HG03175 (cell line): Measurements from ENCODE around the gene ASS1.

Experiments
- ATAC-seq: cut with Tn5 transposase; IDR thresholded peaks from one replicate; pipeline ENCODE4 v1.9.1; 2021; ENCODE audit warnings: mild to moderate bottlenecking, moderate library complexity; ENCODE audit not compliant: unreplicated experiment

The ASS1 gene

DNA sequence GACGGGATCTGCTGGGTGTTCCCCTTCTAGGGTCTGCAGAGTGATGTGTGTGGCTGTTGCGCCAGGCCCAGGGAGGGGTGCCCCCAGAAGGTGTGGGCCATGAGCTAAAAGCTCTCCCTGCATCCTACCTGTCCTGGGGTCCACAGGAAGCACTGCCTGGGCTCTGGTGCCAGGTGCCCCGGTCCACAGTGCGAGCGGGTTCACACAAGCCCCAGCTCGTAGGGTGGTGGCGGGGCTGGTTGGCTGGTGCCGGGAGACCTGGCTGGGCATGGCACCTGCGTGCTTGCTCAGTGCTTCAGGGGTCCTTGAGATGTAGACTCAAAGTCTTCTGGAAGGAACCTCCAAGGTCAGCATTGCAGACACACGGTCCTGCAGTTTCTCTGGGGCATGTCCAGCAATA, 25.5 kb downstream of the ASS1 start:
- ATAC-seq = no peak

DNA sequence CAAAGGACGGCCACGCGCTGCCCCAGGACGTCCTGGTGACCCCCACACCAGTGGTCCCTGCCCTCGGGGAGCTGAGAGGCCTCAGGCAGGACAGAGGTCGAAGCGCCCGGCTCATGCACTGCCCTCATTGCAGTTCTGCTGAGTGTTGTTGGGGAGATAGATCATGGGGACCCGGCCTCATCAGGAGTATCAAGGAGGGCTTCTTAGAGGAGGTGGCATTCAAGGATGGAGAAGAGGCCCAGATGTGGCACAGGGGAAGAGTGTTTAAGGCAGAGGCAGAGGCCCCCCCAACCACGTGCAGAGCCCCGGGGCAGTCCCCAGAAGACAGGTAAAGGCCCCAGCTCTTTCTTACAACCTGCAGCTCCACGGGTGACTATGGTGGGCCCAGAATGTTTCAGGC, 26.2 kb downstream of the ASS1 start:
- no peak for ATAC-seq

DNA sequence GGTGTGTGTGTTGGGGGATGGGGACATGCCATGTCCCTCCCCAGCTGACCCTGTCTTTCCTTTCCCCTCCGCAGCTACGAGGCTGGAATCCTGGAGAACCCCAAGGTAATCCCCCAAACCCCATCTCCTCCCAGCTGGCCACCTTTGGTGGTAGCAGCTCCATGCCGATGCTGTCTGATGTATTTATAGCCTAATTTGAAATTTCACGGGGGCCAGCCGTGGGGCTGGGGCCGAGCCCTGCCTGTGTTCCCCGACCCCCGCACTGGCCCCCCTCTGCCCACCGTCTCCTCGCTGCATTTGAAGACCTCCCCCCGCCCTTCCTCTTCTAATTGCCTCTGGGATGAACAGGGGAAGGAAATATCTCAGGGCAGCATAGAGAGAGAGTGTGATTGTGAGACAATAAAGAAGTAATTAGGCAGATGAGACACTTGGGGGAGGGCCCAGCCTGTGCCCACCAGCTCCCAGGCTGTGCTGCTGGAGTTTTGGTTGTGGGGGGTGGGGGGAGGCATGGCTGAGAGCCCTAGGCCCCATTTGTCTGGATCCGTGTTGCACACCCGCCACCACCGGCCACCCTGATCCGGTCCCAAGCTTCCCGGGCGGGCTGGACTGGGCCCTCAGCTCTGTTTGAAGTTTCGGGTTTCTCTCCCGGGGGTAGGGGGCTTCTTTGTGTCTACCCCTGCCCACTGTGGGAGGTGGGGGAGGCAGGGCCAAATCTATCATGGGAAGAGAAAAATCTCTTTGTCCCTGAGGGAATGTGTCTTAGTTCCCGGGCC, 26.8 kb downstream of the ASS1 start:
- no peak for ATAC-seq

DNA sequence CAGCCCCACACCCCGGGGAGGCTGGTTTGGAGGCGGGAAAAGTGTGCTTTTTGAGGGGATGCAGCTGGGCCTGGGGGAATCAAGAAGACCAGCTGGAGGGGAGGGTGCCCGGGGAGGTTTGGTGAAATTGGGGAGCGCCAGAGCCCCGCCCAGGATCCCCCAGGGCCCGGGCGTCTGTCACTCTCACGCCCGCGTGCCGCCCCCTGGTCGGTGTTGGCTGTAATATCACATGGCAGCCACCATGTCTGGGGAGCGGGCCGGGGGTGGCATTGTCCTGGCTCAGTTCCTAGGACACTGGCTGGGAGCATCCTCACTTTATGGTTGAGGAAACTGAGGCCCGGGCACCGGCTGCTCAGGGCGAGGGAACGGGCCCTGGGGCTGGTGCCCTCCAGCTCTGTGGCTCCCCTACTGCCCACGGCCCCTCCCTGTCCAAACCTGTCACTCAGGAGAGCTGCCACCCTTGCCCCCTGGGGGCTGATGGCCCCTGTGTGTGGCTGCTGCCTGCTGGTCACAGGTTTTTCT, 27.5 kb downstream of the ASS1 start:
- ATAC-seq = no peak

DNA sequence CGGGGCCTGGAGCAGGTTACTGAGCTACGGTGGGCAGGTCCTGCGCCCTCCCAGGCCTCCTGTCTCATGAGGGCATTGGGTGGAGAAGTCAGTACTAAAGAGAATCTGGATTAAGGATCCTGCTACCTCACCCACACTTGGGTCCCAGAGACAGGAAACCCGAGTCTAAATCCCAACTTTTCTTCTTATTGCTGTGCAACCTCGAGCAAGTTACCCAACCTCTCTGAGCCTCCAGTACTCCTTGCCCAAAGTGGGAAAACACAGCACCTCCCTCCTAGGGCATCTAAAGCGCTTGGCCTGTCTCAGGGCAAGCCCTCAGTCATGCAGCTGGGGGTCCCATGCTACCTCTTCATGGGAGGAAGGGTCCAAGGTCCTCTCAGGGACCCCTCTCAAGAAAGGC, 28.2 kb downstream of the ASS1 start:
- no peak for ATAC-seq

DNA sequence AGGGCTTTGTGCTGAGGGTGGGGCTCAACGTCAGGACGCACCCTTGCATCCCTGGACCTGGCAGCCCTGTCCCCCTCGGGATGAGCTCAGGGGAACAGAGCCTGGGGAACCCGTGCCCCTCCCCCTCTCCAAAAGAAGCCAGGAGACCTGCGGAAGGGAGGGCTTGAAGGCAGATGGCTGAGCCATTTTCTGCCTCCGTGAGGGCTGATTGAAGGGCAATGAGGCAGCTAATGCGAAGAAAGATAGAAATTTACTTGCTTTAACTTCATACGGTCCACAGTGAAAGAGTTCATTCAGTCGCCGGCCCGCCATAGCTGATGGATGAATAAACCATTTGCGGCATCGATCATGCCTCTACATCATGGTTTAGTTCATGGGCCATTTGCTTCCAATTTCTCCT, 28.8 kb downstream of the ASS1 start:
- no peak for ATAC-seq

DNA sequence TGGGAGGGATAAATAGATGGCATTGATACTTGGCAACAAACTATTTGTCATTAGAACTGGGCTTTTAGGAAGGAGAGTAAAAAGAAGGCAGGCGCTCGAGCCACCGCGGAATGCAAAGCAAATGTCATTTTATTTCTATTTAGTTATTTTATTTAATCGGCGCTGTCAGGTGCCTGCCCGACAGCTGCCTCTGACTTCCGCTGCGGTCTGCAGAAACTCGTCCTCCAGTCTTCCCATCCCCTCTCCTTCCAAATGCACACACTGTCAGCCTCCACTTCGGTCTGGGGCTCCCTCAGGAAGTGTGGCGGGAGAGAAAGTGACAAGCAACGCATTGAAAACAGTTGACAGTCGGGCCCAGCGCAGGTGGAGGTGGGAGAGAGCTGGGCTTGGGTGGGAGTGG, 29.3 kb downstream of the ASS1 start:
- no peak for ATAC-seq

DNA sequence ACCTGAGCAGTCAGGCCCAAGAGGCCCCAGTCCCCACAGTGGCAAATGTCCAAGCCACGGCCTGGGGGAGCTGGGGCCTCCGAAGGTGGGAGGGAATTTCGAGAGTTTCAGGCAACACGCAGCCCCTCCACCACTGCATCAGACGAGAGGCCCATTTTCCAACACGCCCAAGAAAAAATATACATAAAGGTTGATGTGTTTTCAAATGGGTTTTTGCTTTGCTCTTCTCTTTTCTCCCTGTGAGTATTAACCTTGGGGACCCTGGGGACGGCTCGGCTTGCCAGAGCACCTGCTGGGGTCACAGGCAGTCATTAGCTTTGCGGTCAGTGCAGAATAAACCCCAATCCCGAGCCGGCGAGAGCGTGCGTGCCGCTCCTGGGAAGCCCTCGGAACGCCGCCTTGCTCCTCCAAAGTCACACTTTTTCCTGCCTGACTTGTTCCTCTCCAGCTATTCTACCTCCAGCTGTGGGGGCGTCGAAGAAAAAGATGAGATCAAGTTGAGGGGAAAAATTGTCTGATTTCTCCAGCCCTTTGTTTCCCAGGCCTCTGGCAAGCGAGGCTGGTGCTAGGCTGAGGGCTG, 31.5 kb downstream of the ASS1 start:
- no peak for ATAC-seq

DNA sequence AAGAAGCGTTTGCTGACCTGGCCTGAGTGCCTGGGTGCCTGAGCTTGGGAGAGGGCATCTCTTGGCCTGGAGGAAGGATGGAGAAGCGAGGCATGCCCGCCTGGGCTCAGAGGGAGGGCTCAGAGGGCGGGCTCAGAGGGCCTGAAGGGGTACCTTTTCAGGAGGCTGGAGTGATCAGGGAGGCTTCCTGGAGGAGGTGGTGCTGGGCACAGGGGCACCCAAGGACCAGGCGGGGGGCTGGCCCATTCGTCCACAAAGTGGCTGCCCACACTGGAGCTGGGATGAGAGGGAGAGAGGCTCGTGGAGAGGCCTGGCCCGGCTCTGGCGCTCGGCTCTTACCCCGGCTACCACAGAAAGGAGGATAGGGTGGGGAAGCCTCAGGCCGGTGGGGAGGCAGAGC, 32.8 kb downstream of the ASS1 start:
- ATAC-seq = no peak

DNA sequence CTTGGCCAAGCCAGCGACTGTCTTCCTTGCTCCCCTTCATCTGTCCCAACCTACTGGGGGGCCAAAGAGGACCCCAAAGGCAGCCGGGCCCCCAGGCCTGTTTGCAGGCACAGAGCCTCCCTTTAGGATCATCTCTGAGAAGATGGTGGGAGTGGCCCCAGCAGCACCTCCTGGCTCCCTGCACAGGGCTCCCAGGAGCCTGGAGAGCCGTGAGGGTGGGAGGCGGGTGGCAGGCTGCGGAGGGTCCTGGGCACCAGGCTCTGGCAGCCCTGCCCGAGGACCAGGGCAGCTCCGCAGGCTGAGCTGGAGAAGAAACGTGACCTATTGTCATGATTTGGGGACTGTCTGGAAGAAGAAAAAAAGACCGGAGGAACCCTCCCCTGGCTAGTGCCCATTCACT, 33.4 kb downstream of the ASS1 start:
- no peak for ATAC-seq

DNA sequence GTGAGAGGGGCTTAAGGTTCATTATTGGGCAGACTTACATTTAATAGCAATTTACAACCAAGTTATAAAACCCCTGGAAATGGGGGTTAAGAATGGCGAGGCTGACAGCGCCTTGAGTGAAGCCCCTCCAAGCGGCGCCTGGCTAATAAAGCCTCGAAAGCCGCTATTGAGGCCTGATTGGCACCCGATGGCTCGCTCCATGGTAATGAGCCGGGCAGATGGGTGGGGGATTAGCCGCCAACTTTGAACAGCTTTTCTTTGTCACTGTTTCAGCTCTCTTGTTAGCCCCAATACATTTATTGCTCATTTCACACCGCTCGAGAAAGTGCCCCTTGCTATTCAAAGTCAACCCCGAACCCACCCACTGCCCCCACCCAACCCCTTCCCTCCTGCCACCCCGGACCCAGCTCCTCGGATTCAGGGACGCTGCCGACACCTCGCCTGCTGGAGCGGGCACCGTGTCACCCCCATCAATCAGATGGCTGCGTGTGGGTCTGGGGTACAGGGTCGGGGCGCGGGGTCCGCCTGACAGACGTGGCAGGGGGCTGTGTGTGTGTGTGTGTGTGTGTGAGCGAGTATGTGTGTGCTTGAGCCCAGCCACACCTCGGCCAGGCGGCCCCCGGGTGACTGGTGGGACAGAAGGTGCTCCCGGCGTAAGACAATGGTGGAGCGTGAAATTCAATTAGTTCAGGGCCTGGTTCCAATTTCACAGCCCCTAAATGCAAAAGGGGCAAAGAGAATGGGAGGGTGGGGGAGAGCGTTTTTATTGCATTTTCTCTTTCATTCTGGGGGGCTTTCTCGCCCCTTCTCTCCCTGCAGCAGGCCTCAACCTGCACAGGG, 34.2 kb downstream of the ASS1 start:
- no peak for ATAC-seq

DNA sequence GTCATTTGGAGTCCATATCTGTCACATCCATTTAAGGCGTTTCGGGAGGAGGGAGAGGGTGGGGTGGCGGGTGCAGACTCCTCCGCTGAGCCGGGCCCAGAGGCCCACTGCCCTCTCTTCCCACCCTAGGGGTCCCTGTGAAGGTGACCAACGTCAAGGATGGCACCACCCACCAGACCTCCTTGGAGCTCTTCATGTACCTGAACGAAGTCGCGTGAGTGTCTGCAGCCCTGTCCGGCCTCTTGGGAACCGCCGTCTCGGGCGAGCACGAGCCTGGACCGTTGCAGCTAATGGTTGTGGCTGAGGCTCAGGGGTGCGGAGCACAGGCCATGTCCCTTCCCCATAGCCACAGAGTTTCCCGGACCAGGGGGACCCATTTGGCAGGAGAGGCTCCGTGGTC, 34.8 kb downstream of the ASS1 start:
- no peak for ATAC-seq

DNA sequence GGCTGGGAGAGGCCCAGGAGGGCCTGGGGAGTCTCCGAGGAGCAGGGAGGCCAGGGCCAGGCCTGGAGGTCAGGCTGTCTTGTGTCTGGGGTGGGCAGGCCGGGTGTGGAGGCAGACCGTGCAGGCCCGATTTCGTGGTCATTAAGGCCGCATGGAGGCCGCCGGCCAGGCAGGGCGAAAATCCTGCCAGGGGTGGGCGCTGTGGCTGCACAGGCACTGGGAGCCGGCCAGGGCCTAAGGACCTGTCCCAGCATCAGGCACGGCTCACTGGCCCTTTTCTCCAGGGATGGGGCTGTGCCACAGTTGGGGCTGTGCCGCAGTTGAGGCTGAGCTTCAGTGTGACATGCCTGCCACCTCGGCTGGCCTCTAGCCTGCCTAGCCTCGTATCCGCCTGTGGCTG, 35.9 kb downstream of the ASS1 start:
- no peak for ATAC-seq

DNA sequence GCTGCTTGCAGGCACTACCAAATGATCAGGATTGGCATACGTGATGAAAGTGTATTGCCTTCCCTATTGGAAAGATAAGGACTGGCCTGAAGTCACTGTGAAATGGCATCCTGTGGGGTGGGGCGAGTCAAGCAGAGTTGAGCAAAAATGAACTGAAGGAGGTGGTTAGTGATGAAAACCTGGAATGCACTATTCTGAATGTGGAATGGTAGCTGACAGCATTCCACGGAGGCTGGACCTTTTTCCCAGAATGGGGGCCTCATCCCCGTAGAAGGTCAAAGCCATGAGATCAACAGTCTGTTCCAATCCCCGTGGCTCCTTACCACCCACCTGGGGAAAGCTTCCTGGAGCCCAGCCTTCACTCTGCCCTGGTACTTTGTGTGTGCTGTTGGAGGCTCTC, 37.7 kb downstream of the ASS1 start:
- no peak for ATAC-seq

DNA sequence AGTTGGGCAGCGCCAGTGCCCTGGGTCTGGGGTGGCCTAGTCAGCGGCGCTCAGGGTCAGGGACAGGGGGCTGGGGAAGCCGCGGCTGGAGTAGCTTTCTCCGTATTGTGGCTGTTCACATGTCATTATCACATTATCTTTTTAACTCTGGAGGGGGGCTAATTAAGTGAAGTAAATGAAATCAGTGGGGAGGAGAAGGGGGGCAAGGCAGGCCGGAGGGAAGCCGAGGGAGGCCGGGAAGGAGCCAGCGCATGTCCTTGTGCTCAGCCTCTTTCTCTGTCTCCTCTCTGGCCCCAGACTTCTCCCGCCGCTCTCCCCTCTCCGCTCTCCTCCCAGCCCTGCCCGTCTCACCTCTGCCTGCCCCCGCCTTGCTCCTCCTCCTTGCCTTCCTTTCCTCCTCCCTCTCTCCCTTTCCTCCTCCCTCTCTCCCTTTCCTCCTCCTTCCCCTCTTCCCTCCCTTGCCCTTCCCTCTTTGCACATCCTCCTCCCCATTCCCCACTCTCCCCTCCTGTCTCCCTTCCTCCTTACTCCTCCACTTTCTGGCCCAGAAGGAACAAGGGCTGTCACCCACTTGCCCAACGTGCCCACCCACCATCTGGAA, 38.7 kb downstream of the ASS1 start:
- ATAC-seq = no peak

DNA sequence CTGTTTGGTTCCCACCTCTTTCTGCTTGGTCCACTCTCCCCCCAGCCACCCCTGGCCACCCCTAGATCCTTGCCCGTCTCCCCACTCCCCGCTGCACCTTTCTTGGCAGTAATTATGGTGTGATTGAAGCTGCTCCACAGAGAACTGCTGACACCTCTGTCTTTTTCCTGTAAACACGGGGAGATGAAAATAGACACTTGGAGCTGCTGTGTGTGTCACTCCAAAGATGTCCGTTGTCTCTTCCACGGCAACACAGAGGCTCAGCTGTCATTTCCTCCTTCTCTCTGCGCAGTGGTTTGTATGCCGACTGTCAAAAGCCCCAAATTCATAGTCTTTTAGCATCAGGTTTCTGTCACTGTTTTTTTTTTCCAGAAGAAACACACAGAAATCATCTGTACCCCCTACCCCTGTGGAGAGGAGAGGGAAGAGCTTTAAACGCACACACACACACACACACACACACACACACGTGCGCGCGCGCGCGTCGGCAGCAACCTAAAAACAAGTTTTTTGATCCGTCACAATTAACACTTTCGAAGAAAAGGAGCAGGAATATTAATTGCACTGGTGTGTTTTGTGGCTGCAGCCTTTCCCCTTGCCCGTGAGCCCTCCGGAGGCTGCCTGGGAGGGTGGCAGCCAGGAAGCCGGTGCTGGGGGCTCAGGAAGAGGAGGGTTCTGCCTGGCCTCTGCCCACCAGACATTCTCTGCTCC, 39.8 kb downstream of the ASS1 start:
- no peak for ATAC-seq

DNA sequence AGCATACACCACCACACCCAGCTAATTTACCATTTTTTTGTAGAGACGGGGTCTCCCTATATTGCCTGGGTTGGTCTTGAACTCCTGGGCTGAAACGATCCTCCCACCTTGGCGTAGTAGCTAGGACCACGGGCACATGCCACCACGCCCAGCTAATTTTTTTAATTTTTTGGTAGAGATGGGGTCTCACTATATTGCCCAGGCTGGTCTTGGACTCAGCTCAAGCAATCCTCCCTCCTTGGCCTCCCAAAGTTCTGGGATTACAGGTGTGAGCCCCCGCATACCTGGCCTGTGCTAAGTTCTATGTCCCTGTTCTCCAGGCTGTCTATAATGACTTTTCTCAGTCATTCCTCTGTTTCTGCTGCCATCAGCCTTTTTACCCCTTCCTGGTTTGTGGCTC, 41.3 kb downstream of the ASS1 start:
- ATAC-seq = no peak

DNA sequence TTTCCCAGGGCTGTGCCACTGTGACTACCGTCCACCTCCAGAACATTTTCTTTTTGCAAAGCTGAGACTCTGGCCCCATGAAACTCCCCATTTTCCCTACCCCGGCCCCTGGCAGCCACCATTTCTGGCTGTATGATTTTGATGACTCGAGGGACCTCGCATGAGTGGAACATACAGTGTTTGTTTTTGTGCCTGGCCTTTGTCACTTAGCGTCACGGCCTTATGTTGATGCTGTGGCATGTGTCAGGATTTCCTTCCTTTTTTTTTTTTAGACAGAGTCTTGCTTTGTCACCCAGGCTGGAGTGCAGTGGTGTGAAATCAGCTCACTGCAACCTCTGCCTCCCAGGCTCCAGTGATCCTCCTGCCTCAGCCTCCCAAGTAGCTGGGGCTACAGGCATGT, 42.7 kb downstream of the ASS1 start:
- no peak for ATAC-seq

DNA sequence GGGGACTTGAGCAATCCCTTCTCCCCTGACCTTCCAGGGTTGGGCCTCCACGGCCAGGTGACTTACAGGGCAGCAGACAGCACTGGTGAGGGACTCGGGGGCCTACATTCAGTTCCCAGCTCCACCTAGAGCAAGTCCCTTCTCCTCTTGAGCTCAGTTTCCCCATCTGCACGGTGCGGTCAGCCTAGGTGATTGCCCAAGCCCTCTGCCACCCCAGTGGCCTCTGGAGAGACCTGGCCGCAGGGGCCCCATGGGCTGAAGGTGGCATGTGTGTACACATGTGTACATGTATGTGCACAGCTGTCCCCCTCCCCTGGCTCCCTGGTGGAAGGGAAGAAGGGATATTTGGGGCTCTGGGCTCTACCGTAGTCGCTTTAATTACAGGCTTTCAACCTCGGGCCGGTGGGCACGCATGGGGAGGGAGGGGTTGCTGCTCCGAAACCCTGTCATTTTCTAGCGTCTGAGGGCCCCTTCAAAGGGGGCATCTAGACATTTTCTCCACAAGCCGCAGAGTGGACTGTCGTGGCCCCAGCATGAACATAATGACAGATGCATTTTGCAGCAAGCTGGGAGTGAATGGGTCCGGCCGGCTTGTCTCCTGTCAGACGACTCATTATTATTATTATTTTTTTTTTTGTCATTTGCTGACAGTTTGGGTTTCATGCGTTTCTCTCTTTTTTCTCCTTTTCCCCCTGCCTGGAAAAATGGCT, 44.0 kb downstream of the ASS1 start:
- ATAC-seq = no peak

DNA sequence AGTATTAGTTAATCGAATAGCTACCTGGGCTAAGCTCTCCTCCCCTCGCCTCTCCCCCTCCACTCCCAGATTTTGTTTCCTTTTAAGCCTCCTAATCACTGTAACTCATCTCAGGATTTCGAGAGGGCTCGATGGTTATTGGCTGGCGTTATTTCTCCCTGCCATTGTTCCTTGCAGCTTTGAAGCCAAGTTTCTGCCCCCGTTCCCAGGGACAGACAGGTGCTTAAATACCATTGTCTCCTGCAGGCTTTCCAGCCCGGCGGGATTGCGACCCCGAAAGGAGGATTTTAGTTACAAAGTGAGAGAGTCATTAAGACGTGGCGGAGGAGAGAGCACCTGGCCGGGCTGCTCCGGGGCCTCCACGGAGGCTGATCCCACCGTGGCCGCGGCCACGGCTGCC, 46.2 kb downstream of the ASS1 start:
- no peak for ATAC-seq
